HepG2 (cell line): Measurements from ENCODE around the gene FGGY. TPM values are rescaled to one million over a fixed set of nuclear protein-coding genes. Genes with fewer than 3 reads are reported as not detected.

Source experiments
- CREM ChIP-seq, 2 experiments: sonication (generic) in 1 of 2; formaldehyde crosslinking in 1 of 2; IDR thresholded peaks; 2 replicates each; pipeline versions ENCODE4 v1.4.0 to v1.6.1; 2016 to 2020; ENCODE audit warnings: antibody characterized with exemption in 1 of 2, mild to moderate bottlenecking in 1 of 2, missing genetic modification reagents in 1 of 2
- FOXO1 ChIP-seq: sonication (generic); formaldehyde crosslinking; IDR thresholded peaks from 2 replicates; pipeline ENCODE4 v1.4.0; 2020; ENCODE audit warnings: missing genetic modification reagents
- MYC ChIP-seq: sonication (generic); formaldehyde crosslinking; IDR thresholded peaks from 2 replicates; pipeline ENCODE4 v1.9.0; 2021; ENCODE audit warnings: missing genetic modification reagents, borderline replicate concordance
- RORA ChIP-seq: sonication (generic); formaldehyde crosslinking; IDR thresholded peaks from 2 replicates; pipeline ENCODE4 v1.5.0; 2020; ENCODE audit warnings: mild to moderate bottlenecking, missing genetic modification reagents, moderate library complexity
- SAP130 ChIP-seq: IDR thresholded peaks from 2 replicates; pipeline ENCODE4 v1.6.1; 2016; ENCODE audit warnings: low read depth
- SRSF9 ChIP-seq: fragments of 200-400 bp; formaldehyde crosslinking; IDR thresholded peaks from 2 replicates; pipeline ENCODE4 v1.6.1; 2018; ENCODE audit warnings: borderline replicate concordance, mild to moderate bottlenecking, low read depth, low read length; ENCODE audit not compliant: insufficient read depth, poor library complexity, severe bottlenecking
- TBX2 ChIP-seq: sonication (generic); formaldehyde crosslinking; IDR thresholded peaks from 2 replicates; pipeline ENCODE4 v1.5.0; 2020; ENCODE audit warnings: missing genetic modification reagents, mild to moderate bottlenecking, borderline replicate concordance
- ZC3H4 ChIP-seq: sonication (generic); formaldehyde crosslinking; IDR thresholded peaks from 2 replicates; pipeline ENCODE4 v1.4.0; 2020; ENCODE audit warnings: missing genetic modification reagents, borderline replicate concordance
- ZFYVE20 ChIP-seq: sonication (generic); formaldehyde crosslinking; IDR thresholded peaks from 2 replicates; pipeline ENCODE4 v1.8.0; 2023; ENCODE audit warnings: low read depth, mild to moderate bottlenecking, moderate library complexity, missing genetic modification reagents, borderline replicate concordance
- ZNF24 ChIP-seq: fragments of 450-650 bp; IDR thresholded peaks from 2 replicates; pipeline ENCODE4 v1.6.1; 2017; ENCODE audit warnings: antibody characterized with exemption, mild to moderate bottlenecking
- ZNF333 ChIP-seq: sonication (generic); formaldehyde crosslinking; IDR thresholded peaks from 2 replicates; pipeline ENCODE4 v1.4.0; 2020; ENCODE audit warnings: mild to moderate bottlenecking, missing genetic modification reagents, borderline replicate concordance
- ZNF441 ChIP-seq: sonication (generic); formaldehyde crosslinking; IDR thresholded peaks from 2 replicates; pipeline ENCODE4 v1.7.0; 2021; ENCODE audit warnings: missing genetic modification reagents, borderline replicate concordance
- ZNF615 ChIP-seq: sonication (generic); formaldehyde crosslinking; IDR thresholded peaks from 2 replicates; pipeline ENCODE4 v1.5.0; 2020; ENCODE audit warnings: mild to moderate bottlenecking, missing genetic modification reagents, borderline replicate concordance
- ZNF616 ChIP-seq: sonication (generic); formaldehyde crosslinking; IDR thresholded peaks from 2 replicates; pipeline ENCODE4 v1.5.0; 2020; ENCODE audit warnings: low read depth, mild to moderate bottlenecking, missing genetic modification reagents
- ZNF709 ChIP-seq: sonication (generic); formaldehyde crosslinking; IDR thresholded peaks from 2 replicates; pipeline ENCODE4 v1.5.0; 2020; ENCODE audit warnings: mild to moderate bottlenecking, missing genetic modification reagents
- ZNF713 ChIP-seq: sonication (generic); formaldehyde crosslinking; IDR thresholded peaks from 2 replicates; pipeline ENCODE4 v1.4.0; 2020; ENCODE audit warnings: mild to moderate bottlenecking, missing genetic modification reagents
- ZNF816 ChIP-seq: sonication (generic); formaldehyde crosslinking; IDR thresholded peaks from 2 replicates; pipeline ENCODE4 v1.8.0; 2022; ENCODE audit warnings: missing genetic modification reagents, mild to moderate bottlenecking, borderline replicate concordance
- polyA plus RNA-seq, 8 experiments: library from polyadenylated mRNA; depleted of rRNA in 3 of 8; stranded (reverse) in 7 of 8; unstranded in 1 of 8; fragments of >200 nt; fragmentation: Illumina TruSeq in 4 of 8; extraction: Trizol in 4 of 8; gene quantifications; 2 replicates each; pipeline versions ENCODE4 v1.2.1 to v1.2.3, GENCODE V29; 2011 to 2016; ENCODE audit warnings: low read depth in 4 of 8, missing spikeins in 1 of 8, mixed read lengths in 1 of 8; ENCODE audit not compliant: insufficient read depth in 1 of 8
- total RNA-seq, 5 experiments: library from RNA; depleted of rRNA; stranded (reverse); fragments of >200 nt; fragmentation: Illumina TruSeq; extraction: Trizol; gene quantifications; 2 replicates each; pipeline ENCODE4 v1.2.3, GENCODE V29; 2016; ENCODE audit warnings: low read depth in 1 of 5
- TF ChIP-seq, protein P1 (sequence below): IDR thresholded peaks from 2 replicates; pipeline ENCODE4 v1.6.1; 2012; ENCODE audit warnings: low read depth, low read length, improper control_type of control experiment
- TF ChIP-seq, protein P2 (sequence below): sonication (generic); formaldehyde crosslinking; IDR thresholded peaks from 2 replicates; pipeline ENCODE4 v1.8.0; 2023; ENCODE audit warnings: mild to moderate bottlenecking, missing genetic modification reagents
- TF ChIP-seq, protein P3 (sequence below): IDR thresholded peaks from 2 replicates; pipeline ENCODE4 v1.6.1; 2016
- TF ChIP-seq, protein P4 (sequence below): sonication (generic); formaldehyde crosslinking; IDR thresholded peaks from 2 replicates; pipeline ENCODE4 v1.4.0; 2020; ENCODE audit warnings: missing genetic modification reagents
- TF ChIP-seq, protein P5 (sequence below): sonication (generic); formaldehyde crosslinking; IDR thresholded peaks from 2 replicates; pipeline ENCODE4 v1.5.1; 2020; ENCODE audit warnings: missing genetic modification reagents, mild to moderate bottlenecking, borderline replicate concordance

Gene FGGY
- total and polyA plus RNA-seq, 2 of the 13 experiments (the other 11 are each of a cell fraction or from before 2014, with no cell fraction given): 15.7 to 27.5 TPM

DNA sequence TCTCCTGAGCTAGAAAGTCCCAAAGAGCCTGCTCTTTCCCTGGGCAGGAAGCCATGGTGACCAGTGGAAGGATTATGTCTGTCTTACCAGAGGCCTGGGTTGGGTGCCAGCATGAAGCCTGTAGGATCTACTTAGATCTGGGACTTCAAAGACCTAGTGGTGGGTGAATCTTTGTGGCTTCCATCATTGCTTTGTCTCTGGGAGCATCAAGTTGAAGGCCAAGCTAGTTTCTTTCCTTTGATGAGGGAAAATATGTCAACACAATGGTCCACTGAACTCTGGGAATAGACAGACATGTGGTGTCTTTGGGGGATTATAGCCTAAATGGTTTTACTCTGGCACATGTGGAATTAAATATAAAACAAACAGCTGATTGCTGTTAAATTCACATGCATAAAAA is 417.3 kb downstream of the FGGY start (continued):
- TF ChIP-seq SRSF9 (no peak), CREM (IDR thresholded peaks at IDR 0.05) (peak; percentile 40; the same call in 1 of the 2 replicates), CREM (CRISPR knock-in tag; IDR thresholded peaks at IDR 0.05) (no peak), ZNF816 (CRISPR knock-in tag) (no peak), SAP130 (CRISPR knock-in tag) (peak; percentile 38; the same call in 1 of the 2 replicates), ZNF709 (no peak), ZNF713 (CRISPR knock-in tag) (no peak), ZFYVE20 (no peak), ZNF615 (CRISPR knock-in tag) (no peak), ZC3H4 (CRISPR knock-in tag) (no peak), MYC (CRISPR knock-in tag) (no peak), ZNF24 (no peak), ZNF333 (CRISPR knock-in tag) (no peak), ZNF441 (CRISPR knock-in tag) (no peak), FOXO1 (CRISPR knock-in tag) (peak; percentile 51; the same call in 1 of the 2 replicates), TBX2 (CRISPR knock-in tag) (0 out of 2 replicates have a peak, but pooled peaks have one; percentile 23), RORA (CRISPR knock-in tag) (no peak), ZNF616 (no peak)
- TF ChIP-seq, protein P1, sequence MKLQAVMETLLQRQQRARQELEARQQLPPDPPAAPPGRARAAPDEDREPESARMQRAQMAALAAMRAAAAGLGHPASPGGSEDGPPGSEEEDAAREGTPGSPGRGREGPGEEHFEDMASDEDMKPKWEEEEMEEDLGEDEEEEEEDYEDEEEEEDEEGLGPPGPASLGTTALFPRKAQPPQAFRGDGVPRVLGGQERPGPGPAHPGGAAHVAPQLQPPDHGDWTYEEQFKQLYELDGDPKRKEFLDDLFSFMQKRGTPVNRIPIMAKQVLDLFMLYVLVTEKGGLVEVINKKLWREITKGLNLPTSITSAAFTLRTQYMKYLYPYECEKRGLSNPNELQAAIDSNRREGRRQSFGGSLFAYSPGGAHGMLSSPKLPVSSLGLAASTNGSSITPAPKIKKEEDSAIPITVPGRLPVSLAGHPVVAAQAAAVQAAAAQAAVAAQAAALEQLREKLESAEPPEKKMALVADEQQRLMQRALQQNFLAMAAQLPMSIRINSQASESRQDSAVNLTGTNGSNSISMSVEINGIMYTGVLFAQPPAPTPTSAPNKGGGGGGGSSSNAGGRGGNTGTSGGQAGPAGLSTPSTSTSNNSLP: no peak
- TF ChIP-seq, protein P2, sequence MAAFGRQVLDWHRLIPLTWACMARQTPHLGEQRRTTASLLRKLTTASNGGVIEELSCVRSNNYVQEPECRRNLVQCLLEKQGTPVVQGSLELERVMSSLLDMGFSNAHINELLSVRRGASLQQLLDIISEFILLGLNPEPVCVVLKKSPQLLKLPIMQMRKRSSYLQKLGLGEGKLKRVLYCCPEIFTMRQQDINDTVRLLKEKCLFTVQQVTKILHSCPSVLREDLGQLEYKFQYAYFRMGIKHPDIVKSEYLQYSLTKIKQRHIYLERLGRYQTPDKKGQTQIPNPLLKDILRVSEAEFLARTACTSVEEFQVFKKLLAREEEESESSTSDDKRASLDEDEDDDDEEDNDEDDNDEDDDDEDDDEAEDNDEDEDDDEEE: no peak
- TF ChIP-seq, protein P3, sequence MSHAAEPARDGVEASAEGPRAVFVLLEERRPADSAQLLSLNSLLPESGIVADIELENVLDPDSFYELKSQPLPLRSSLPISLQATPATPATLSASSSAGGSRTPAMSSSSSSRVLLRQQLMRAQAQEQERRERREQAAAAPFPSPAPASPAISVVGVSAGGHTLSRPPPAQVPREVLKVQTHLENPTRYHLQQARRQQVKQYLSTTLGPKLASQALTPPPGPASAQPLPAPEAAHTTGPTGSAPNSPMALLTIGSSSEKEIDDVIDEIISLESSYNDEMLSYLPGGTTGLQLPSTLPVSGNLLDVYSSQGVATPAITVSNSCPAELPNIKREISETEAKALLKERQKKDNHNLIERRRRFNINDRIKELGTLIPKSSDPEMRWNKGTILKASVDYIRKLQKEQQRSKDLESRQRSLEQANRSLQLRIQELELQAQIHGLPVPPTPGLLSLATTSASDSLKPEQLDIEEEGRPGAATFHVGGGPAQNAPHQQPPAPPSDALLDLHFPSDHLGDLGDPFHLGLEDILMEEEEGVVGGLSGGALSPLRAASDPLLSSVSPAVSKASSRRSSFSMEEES: 0 out of 2 replicates have a peak, but pooled peaks have one; percentile 53
- TF ChIP-seq, protein P4, sequence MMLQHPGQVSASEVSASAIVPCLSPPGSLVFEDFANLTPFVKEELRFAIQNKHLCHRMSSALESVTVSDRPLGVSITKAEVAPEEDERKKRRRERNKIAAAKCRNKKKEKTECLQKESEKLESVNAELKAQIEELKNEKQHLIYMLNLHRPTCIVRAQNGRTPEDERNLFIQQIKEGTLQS (CRISPR knock-in tag): no peak
- TF ChIP-seq, protein P5, sequence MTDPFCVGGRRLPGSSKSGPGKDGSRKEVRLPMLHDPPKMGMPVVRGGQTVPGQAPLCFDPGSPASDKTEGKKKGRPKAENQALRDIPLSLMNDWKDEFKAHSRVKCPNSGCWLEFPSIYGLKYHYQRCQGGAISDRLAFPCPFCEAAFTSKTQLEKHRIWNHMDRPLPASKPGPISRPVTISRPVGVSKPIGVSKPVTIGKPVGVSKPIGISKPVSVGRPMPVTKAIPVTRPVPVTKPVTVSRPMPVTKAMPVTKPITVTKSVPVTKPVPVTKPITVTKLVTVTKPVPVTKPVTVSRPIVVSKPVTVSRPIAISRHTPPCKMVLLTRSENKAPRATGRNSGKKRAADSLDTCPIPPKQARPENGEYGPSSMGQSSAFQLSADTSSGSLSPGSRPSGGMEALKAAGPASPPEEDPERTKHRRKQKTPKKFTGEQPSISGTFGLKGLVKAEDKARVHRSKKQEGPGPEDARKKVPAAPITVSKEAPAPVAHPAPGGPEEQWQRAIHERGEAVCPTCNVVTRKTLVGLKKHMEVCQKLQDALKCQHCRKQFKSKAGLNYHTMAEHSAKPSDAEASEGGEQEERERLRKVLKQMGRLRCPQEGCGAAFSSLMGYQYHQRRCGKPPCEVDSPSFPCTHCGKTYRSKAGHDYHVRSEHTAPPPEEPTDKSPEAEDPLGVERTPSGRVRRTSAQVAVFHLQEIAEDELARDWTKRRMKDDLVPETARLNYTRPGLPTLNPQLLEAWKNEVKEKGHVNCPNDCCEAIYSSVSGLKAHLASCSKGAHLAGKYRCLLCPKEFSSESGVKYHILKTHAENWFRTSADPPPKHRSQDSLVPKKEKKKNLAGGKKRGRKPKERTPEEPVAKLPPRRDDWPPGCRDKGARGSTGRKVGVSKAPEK: no peak
